ENCODE results near the gene FRMD5.

The FRMD5 gene

DNA sequence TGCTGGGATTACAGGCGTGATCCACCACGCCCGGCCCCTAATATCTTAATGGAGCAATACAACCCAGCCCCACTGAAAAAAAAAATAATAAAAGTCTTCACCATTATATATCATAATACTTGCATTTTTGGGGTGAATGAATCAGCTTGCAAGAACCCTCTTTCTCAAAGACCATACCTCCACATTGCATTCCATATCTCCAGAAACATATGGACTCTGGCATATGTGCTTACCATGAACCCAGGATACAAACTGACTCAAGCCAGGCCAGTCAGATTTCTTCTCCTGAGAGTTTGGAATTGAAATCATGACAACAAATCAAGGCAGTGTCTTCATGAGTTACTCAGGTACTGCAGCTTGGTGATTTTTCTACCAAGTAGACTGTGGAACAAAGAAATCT lies 101.2 kb downstream of the FRMD5 start:
- no peak for DNase-seq (ENCODE audit: low read depth)

DNA sequence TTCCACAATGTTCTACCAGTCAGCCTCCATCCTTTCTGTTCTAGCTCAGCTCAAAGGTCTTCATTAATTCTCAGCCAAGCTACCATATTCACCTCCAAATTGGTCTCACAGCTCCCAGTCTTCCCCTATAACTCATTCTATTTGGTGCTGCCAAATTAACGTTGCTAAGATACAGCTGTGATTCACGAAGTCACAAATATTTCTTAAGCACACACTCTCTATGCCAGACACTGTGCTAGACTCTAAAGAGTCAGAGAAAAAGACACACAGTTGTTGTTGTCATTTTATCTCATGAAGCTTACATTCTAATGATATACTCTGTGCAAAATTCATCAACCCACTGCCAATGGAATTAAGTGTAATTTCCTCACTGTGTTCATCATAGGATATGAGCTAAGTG lies 102.8 kb downstream of the FRMD5 start:
- peak; percentile 62 for DNase-seq (ENCODE audit: low read depth)

DNA sequence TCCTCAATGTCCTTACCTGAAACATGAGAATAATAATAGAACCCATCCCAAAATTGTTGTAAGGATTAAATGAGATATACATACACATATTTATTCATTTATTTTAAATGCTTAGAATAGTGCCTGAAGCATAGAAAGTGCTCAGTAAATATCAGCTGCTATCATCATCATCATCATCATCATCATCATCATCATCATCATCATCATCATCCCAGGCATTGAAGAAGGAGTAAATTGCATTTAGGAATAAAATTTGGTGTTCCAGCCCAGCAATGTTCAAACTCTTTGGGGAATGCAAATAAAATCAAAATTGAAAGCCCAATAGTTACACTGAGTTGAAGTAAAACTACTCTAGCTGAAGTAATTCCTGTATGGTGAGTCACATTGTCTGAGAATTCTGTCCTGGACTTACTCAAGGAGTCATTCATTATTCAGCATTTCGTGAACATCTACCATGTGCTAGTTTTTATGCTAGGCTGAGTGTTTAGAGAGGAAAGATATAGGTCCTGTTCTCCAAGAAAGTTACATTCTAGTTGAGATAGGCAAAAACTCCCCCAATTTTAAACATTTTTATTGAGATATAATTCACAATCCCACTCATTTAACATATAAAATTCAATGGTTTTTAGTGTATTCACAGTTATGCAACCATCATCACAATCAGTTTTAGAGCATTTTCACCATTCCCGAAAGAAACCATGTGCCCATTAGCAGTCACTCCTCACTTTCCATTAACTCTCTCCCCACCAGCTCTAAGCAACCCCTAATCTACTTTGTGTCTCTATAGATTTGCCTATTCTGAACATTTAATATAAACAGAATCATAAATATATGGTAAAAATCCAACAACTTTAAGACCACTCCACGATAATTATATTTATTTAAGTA lies 107.2 kb downstream of the FRMD5 start:
- DNase-seq (ENCODE audit: low read depth) = peak; percentile 84

DNA sequence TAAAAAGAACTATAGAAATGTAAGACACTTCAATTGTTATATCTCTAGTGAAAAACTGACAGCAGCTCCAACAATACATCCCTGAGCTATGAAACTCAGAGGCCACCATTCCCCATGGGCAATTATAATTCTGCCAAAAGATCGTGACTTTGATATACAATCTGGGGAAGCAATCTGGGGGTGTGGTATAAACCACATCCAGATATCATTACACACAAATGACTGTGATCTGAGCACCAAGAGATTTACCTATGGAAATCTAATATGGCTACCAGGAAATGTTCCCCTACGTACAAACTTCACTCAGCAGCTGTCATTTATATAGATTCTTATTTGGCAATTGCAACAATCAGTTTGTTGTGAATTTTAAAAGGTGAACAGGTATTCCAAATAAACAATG lies 110.3 kb downstream of the FRMD5 start:
- DNase-seq (ENCODE audit: low read depth) = no peak

DNA sequence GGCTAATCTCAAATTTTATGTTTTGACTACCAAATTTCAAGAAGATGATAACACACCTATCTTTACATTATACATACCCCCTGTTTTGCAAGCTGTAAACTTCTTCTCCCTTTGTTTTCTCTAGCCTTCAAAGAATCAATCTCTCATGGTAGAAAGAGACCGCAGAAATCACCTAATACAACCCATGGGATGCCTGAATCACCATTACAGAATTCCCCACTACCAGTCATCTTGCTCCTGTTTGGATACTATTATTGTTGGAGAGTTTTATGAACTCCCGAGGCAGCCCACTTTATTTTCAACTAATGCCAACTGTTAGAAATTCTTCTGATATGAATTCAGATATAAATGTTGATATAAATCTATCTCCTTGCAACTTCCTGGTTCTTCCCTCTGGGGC lies 110.9 kb downstream of the FRMD5 start:
- DNase-seq (ENCODE audit: low read depth) = no peak

DNA sequence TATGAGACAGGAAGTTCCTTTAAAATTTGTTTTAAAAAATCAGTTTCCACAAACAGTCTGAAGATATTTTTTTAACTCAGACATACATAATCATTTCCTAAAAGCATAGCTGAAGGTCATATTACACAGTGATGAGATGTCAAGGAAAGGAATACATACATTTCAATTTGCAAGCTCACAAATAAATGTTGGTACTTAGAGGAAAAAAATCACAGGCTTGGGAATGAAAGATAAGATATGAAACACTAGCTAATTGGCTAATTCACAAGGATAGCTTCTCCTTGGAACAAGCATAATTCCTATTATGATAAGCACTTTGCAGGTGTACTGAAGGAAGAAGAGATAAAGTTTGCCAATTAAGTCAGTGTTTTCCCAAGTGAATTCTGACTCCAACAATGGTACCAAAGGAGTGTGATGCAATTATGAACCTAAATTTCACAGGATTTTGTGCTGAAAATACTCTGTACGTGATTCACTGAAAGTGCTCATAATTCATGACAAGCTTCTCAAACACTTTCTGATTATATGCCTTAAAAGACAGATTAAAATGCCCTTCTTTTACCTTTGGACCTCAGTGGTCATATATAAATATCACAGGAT lies 112.4 kb downstream of the FRMD5 start:
- no peak for DNase-seq (ENCODE audit: low read depth)

DNA sequence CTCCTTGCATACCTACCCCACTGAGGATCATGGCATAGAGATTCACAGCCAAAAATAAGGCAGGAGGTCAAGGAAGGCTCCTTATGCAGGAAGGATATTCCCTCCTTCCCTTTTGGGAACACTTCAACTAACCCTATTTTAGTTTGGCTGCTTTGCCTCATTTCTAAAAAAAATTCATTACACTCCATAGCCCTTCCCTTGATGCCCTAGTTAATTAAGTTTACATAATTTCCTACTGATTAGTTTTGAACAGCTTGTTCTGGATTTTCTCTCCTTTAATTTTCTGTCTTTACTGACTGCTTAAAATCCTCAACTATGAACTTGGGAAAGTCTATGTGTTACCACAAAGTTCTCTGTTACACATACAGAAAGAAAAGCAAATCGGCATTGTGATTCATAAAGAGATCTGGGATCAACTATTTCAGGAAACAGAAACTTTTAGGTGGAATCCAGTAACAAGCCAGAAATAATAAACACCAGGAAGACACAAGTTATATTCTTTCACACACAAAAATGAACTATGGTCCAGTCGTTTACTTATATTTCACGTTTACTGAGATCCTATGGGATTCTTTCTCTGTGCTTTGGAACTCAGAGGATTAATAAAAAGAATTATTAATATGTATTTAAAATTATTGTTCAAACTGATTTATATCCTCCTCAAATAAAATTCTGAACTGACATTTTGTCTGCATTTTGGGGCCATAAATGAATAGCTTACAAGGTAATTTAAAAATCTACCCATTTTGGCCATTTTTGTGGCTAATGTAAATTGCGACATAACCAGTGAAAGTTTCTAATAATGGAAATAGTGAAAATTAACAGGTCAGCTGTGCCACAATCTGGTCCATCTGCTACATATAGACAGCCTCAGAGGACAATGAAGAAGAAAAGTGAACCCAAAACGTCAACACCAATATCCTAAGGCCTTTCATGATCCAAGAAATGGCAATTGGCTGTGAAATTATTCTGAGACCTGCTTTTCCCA lies 113.8 kb downstream of the FRMD5 start:
- DNase-seq (ENCODE audit: low read depth) = peak; percentile 54

DNA sequence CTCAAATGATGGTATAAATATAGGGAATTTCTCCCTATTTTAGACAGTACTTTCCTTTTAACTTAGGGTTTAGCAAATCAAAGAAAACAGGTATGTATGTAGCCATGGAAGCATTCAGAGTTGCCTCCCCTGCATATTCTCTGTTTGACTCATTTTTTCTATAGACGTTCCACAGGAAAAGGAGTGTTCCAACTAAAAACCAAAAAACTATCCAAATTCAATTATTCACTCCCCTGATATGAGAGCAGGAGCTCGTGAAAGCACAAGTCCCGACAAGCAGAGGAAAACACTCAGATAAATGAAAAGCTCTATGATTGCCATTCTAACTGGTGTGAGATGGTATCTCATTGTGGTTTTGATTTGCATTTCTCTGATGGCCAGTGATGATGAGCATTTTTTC lies 119.5 kb downstream of the FRMD5 start:
- no peak for DNase-seq (ENCODE audit: low read depth)

DNA sequence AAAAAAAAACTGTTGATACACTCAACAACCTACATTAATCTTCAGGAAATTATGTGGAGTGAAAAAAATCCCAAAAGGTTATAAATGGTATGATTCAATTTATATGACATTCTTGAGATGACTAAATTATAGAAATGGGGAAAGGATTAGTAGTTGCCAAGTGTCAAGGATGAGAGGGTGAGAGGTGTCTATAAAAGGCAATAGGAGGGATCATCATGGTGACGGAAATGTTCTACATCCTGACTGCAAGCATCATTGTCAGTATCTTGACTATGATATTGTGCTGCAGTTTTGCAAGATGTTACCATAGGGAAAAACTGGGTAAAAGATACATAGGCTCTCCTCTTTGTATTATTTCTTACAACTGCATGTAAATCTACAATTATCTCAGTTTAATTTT lies 125.6 kb downstream of the FRMD5 start:
- no peak for DNase-seq (ENCODE audit: low read depth)

DNA sequence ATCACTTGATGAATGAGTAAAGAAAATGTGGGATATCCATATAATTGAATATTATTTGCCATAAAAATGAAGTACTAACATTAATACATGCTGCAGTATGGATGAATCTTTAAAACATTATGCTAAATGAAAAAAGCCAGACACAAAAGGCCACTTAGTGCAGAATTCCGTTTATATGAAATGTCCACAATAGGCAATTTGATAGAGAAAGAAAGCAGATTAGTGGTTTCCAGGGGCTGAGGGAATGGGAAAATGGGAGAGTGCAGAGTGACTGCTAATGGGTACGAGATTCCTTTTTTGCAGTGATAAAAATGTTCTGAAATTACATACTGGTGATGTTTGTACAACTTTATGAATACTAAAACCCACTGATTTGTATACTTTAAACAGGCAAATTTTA lies 126.7 kb downstream of the FRMD5 start:
- no peak for DNase-seq (ENCODE audit: low read depth)

DNA sequence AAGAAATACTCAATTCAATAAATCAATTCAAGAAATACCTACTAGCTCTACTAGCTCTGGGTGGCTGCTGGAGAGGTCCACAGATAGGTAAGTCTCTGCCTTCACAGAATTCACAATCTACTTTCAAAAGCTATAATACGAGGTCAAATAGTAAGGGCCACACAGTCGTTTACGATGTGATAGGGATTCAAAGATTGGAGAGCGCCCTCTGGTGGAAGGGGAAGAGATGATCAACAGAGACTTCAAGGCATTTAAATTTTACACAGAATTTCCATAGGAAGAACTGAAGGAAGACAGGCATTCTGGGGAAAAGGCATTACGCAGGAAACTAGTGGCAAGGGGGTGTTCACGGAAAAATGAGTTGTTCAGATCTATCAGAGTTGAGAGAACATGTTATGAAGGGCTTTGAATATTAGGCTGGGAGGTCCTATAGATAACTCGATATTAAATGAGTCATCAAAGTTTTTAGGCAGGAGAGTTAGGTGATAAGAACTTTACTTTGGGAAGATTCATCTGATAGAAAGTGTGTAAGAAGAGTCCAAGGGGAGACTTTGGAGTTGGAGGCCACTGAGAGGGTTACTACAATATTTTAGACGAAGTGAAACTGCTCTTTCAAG lies 128.8 kb downstream of the FRMD5 start:
- DNase-seq (ENCODE audit: low read depth) = peak; percentile 50

DNA sequence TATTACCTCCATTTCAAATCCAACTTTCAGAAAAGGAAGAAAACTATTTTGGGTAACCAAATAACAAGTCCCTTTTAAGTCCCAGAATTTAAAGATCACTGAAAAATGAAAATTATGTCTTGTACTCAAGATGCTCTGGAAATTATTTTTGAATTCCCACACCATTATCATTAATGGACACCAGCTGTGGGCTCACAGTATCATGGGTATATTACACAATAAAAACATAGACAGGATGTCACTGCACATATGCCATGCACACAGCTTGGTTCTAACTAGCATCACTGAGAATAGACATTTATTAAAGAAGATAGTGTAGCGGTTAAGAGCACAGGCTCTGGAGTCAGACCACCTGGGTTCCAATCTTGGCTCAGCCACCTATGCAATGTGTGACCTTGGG lies 130.4 kb downstream of the FRMD5 start:
- no peak for DNase-seq (ENCODE audit: low read depth)

DNA sequence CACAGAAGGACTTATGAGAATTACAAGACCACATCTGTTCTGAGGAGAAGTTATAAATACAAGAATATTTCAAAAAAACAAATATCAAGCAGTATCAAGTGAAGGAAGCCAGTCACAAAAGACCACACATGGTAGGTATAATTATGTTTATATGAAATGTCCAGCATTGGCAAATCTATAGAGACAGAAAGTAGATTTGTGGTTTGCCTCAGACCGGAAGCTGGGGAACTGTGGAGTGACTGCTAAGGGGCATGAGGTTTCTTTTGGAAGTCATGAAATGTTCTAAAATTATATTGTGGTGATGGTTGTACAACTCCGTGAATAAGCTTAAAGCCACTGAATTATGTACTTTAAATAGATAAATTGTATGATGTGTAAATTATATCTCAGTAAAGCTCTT lies 136.9 kb downstream of the FRMD5 start:
- no peak for DNase-seq (ENCODE audit: low read depth)

DNA sequence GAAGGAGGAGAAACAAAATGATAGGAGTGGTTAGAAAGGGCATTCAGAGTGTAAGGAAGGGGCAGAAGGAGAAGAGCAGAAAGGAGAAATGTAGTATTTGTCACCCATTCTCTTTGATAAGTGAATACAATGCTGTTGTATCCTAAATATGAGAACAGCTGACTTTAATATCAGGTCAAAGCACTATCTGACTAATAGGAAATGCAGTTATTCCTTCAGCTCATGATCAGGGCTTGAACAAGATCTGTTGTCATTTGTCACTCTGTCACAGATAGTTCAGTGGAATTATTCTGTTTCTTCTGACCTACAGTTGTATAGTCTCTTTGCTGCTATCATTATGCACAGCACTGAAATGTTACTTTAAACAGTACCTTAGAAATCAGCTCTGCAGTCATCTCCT lies 149.4 kb downstream of the FRMD5 start:
- no peak for DNase-seq (ENCODE audit: low read depth)

DNA sequence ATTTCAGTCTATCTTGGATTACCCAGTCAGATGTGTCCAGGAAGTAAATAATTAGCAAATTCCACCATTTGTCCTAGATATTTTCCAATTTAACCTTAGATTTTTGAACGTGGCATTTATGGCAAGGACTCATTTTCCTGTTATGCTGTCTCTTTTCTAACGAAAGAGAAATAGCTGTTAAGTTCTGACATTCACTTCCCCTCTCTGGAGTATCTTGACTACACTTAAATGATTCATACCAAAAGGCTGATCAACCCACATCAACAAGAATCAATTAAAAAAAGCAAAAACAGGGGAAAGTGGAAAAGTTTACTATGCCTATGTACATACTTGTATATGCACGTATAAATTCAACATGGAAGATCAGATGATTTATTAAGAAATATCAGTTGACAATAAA lies 149.9 kb downstream of the FRMD5 start:
- DNase-seq (ENCODE audit: low read depth) = no peak

DNA sequence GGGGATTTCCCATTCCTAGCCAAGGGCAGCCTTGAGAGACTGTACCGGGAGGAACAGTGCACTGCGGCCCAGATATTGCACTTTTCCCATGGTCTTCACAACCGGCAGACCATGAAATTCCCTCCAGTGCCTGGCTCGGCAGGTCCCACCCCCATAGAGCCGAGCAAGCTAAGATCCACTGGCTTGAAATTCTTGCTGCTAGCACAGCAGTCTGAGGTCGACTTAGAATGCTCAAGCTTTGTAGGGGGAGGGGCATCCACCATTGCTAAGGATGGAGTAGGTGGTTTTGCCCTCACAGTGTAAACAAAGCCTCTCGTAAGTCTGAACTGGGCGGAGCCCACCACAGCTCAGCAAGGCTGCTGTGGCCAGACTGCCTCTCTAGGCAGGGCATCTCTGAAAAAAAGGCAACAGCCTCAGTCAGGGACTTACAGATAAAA lies 156.3 kb downstream of the FRMD5 start:
- DNase-seq (ENCODE audit: low read depth) = no peak

DNA sequence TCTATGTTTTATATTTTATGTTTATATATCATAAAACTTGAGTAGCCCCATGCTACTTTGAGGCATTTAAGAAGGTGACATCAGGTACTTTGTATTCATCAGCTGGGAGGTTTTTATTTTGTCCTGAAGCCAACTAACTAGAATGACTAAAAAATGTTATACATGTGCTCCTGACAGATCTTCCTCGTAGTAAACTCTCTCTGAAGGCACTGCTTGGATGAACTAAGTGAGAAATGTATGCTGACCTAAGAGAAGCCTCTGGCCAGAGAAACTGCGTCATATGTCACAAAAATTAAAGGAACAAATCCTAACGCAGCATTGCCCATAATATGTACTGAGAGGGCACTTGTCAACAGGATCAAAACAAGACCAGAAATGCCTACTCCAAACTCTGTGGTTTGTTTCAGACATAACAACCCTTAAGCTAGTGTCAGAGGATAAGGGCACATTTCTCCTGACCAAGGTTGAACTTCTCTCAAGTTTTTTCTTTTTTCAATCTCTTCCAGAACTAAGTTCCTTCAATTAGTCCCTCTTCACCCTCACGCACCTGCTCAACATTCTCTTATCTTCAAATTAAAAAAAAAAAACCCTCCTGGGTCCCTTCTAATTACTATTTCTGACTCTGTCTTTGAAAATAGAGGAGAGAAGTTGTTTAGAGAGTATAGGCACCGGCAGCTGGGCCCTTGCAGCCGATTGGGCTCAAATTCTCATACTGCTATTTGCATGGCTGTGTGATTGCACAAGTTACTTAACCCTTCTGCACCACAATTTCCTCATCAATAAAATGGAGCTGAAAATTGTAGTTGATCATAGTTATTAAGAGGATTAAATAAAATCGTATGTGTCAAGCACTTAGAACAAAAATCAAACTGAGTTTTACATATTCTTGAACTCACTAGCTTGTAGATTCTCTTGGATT lies 159.0 kb downstream of the FRMD5 start:
- DNase-seq (ENCODE audit: low read depth) = no peak

DNA sequence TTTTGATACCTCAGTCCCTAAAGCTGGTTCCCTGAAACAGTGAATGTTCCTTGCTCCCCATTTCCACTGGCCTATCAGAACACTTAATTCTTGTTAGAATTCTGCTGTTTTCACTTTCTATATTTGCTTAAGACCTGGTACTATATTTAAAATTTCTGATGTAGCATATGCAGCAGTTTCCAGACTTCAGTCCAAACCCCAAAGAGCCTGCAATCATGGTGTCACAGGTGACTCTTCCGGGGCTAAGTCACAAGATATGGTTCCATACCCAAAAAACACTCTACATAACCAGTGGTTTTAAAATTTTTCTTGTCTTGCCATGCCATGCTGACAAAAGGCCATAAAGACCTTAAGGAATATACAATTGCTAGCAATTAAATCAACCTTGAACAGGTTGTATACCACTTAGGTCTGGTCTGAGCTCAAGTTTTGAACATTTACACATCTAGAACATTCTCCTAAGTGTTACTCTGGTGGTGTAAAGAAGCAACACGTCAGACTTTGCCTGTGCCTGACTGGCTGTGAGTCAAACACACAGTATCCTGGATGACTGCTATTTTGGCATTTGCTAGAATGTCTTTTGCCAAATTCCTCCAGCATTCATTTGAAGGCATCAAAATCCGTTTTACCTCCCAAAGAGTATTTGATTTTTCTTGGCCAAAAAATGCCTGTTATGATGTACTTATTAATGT lies 160.0 kb downstream of the FRMD5 start:
- peak; percentile 82 for DNase-seq (ENCODE audit: low read depth)

DNA sequence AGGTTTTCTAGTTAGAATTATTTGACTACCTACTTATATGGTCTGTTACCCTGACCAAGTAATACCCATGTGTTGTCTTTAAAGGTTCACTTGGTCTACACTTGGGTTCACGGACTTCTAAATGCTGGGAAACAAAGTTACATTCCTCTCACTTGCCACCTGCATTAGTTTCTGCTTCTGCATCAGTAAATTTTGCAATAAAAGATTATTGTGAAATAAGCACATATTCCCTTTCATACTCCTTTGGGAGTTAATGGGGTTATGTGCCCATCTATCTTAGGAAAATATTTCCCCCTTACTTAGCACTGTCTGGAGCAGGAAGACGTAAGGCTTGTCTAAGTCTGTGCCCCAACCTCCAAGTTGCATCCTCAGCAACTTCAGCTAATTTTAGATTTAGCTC lies 160.7 kb downstream of the FRMD5 start:
- DNase-seq (ENCODE audit: low read depth) = no peak

DNA sequence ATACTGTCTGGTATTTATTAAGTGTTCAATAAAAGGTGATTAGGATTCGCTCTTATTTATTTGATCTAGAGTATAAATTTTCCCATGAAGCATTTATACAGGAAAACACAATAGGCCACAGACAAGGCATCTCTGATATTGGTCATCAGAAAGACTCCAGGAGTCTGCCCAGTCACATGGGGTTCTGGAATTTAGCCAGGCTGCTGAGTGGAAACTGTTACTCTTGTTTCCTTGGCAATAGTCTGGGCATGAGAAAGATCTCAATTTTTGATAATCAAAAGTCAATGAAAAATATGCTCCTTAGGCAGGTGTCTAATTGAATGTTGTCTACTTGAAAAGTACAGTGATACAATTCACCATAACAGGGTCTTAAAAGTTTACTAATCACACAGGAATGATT lies 161.2 kb downstream of the FRMD5 start:
- DNase-seq (ENCODE audit: low read depth) = peak; percentile 75
